Liver (tissue), 9 donors: Measurements from ENCODE around the gene TCF25. TPM values are rescaled to one million over a fixed set of nuclear protein-coding genes. Genes with fewer than 3 reads are reported as not detected.
"Not testable (repeated sequence)": the region's sequence is repeated elsewhere in the genome, so short reads cannot be mapped to it uniquely, and the experiment has no call there.

Experiments
- DNase-seq: peaks from one replicate; pipeline ENCODE4 v3.0.0-alpha.2; 2017; ENCODE audit warnings: low spot score
- H3K27ac ChIP-seq, 2 donors: one replicate each; pipeline ENCODE4 v1.7.0; 2013; ENCODE audit warnings: inconsistent platforms in 2 of 2, low read length in 2 of 2, control low read depth in 1 of 2, low read depth in 1 of 2, mild to moderate bottlenecking in 1 of 2
- H3K27me3 ChIP-seq, 4 donors: one replicate each; pipeline versions ENCODE4 v1.6.1 to v1.7.0; 2013; ENCODE audit warnings: low read length in 3 of 4, inconsistent platforms in 1 of 4, mild to moderate bottlenecking in 1 of 4, moderate library complexity in 1 of 4; ENCODE audit not compliant: control insufficient read depth in 4 of 4, insufficient read depth in 4 of 4
- H3K36me3 ChIP-seq, 4 donors: one replicate each; pipeline versions ENCODE4 v1.6.1 to v1.7.0; 2013; ENCODE audit warnings: low read length in 3 of 4, mild to moderate bottlenecking in 3 of 4, low read depth in 1 of 4, moderate library complexity in 1 of 4; ENCODE audit not compliant: control insufficient read depth in 4 of 4, insufficient read depth in 3 of 4
- H3K4me1 ChIP-seq, 4 donors: one replicate each; pipeline versions ENCODE4 v1.6.1 to v1.7.0; 2013; ENCODE audit warnings: low read length in 3 of 4, mild to moderate bottlenecking in 3 of 4, moderate library complexity in 1 of 4; ENCODE audit not compliant: control insufficient read depth in 4 of 4, insufficient read depth in 4 of 4
- H3K4me3 ChIP-seq, 3 donors: one replicate each; pipeline versions ENCODE4 v1.6.1 to v1.7.0; 2013; ENCODE audit warnings: low read length in 3 of 3, control low read depth in 1 of 3, low read depth in 1 of 3, mild to moderate bottlenecking in 1 of 3
- H3K9ac ChIP-seq, 2 donors: one replicate each; pipeline ENCODE4 v1.7.0; 2013; ENCODE audit warnings: low read length in 2 of 2, mild to moderate bottlenecking in 2 of 2, moderate library complexity in 2 of 2, control low read depth in 1 of 2, low read depth in 1 of 2
- H3K9me3 ChIP-seq, 4 donors: one replicate each; pipeline versions ENCODE4 v1.6.1 to v1.7.0; 2013; ENCODE audit warnings: low read length in 3 of 4; ENCODE audit not compliant: control insufficient read depth in 4 of 4
- ATF3 ChIP-seq: IDR thresholded peaks from 2 replicates; pipeline ENCODE4 v1.6.1; 2016; ENCODE audit warnings: antibody characterized with exemption
- FOXA2 ChIP-seq: IDR thresholded peaks from 2 replicates; pipeline ENCODE4 v1.6.1; 2016; ENCODE audit warnings: antibody characterized with exemption
- GABPA ChIP-seq, 2 donors: IDR thresholded peaks in 1 of 2; conservative IDR thresholded peaks in 1 of 2; 2 replicates each; pipeline ENCODE4 v1.6.1; 2016; ENCODE audit warnings: antibody characterized with exemption in 2 of 2, mild to moderate bottlenecking in 1 of 2, moderate library complexity in 1 of 2
- JUND ChIP-seq, 2 donors: IDR thresholded peaks; 2 replicates each; pipeline ENCODE4 v1.6.1; 2016; ENCODE audit warnings: antibody characterized with exemption in 2 of 2
- MAX ChIP-seq: IDR thresholded peaks from 2 replicates; pipeline ENCODE4 v1.6.1; 2016; ENCODE audit warnings: antibody characterized with exemption
- NR2F2 ChIP-seq: IDR thresholded peaks from 2 replicates; pipeline ENCODE4 v1.6.1; 2016; ENCODE audit warnings: antibody characterized with exemption
- REST ChIP-seq: IDR thresholded peaks from 2 replicates; pipeline ENCODE4 v1.6.1; 2016; ENCODE audit warnings: antibody characterized with exemption, mild to moderate bottlenecking
- TAF1 ChIP-seq: conservative IDR thresholded peaks from 2 replicates; pipeline ENCODE4 v1.6.1; 2016; ENCODE audit warnings: antibody characterized with exemption, mild to moderate bottlenecking
- WGBS: extraction: QIAGEN DNeasy Blood & Tissue Kit; methylation state at CpG from one replicate; pipeline ENCODE4 v1.1.7; 2013; 5-methylcytosine and 5-hydroxymethylcytosine counted together
- polyA plus RNA-seq, 2 donors: library from polyadenylated mRNA; stranded (reverse) in 1 of 2; unstranded in 1 of 2; fragments of 200-250 nt in 1 of 2; fragments of >200 nt in 1 of 2; fragmentation: Nextera tagmentation in 1 of 2; extraction: Ambion mirVana in 1 of 2; gene quantifications; one replicate each; pipeline versions ENCODE4 v1.2.1 to v1.2.3, GENCODE V29; 2013 to 2015
- total RNA-seq, 2 donors: library from RNA; depleted of rRNA; stranded (reverse); fragments of >200 nt; gene quantifications; one replicate each; pipeline ENCODE4 v1.2.3, GENCODE V29; 2014
- donor health status: healthy.
- donor health status: healthy.
- donor health status: healthy.
- donor health status: healthy.
- donor health status: healthy.

TCF25 gene
- total RNA-seq = 10 to 100 TPM; 59.6 to 98.8 TPM
- polyA plus RNA-seq = 10 to 100 TPM; 60.8 to 92.7 TPM

- DNase-seq = peak; percentile 89
- H3K27me3 ChIP-seq = no peaks in the 10 kb centered on the region
- H3K36me3 ChIP-seq = peaks cover 0 to 8% (median 2%) of the 10 kb centered on the region in 4 donors
- H3K4me1 ChIP-seq = peaks cover 2 to 20% (median 13%) of the 10 kb centered on the region in 4 donors
- peak within 1 kb of the TSS; percentile 99 to 100 for H3K27ac ChIP-seq
- H3K4me3 ChIP-seq = peak within 1 kb of the TSS; percentile 64 to 83 (median 77)
- WGBS = under 1% methylated on average over 104 of the region's 104 CpGs
- TF ChIP-seq GABPA (IDR thresholded peaks at IDR 0.05 in 1 of 2, conservative IDR thresholded peaks at IDR 0.05 in 1 of 2) = no peak
- TF ChIP-seq NR2F2 = no peak
- peak; percentile 28 for TF ChIP-seq REST
- peak within 1 kb of the TSS; percentile 80 to 99 for H3K9ac ChIP-seq
- no peaks in the 10 kb centered on the region for H3K9me3 ChIP-seq
Measured at GRCh38 chr16:89873109-89873971, at the start of gene TCF25. Gene TCF25, plus strand, starts transcription at chr16:89873592. Its CDS starts 76 bp downstream, at chr16:89873668.

DNA sequence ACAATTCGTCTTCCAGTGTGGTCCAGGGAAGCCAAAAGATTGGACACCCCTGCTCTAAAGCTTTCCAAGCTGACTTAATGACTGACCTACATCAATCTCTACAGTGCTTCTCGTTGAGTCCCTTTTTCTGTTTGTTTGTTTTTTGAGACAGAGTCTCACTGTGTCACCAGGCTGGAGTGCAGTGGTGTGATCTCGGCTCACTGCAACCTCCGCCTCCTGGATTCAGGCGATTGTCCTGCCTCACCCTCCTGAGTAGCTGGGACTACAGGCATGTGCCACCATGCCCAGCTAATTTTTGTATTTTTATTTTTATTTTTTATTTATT lies 49.6 kb upstream of the TCF25 start:
- H3K4me1 ChIP-seq = peaks cover 5 to 17% (median 10%) of the 10 kb centered on the region in 4 donors
- not testable (repeated sequence) for H3K9ac ChIP-seq, H3K4me3 ChIP-seq, H3K27ac ChIP-seq, DNase-seq, H3K36me3 ChIP-seq, H3K27me3 ChIP-seq, H3K9me3 ChIP-seq
- WGBS = 72% methylated on average over 5 of the region's 5 CpGs

DNA sequence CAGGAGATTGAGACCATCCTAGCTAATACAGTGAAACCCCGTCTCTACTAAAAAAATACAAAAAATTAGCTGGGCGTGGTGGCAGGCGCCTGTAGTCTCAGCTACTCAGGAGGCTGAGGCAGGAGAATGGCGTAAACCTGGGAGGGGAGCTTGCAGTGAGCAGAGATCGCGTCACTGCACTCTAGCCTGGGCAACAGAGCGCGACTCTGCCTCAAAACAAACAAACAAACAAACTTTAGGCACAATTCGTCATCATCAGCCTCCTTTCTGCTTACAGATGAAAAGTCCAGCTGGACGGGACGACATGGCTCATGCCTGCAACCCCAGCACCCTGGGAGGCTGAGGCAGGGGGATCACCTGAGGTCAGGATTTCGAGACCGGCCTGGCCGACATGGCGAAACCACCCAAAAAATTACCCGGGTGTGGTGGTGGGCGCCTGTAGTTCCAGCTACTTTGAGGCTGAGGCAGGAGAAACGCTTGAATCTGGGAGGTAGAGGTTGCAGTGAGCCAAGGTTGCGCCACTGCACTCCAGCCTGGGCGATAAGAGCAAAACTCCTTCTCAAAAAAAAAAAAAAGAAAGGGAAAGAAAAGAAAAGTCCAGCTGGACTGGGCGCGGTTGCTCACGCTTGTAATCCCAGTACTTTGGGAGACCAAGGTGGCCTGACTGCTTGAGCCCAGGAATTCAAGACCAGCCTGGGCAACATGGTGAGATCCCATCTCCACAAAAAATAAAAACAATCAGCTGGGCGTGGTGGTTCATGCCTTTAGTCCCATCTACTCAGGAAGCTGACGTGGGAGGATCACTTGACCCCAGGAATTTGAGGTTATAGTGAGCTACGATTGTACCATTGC lies 46.6 kb upstream of the TCF25 start:
- no peak for DNase-seq
- no peaks in the 10 kb centered on the region for H3K36me3 ChIP-seq
- H3K4me3 ChIP-seq = no peak overlapping the region
- peak overlapping the region in 1 of 2 donors; percentile 53 for H3K9ac ChIP-seq
- H3K4me1 ChIP-seq = peaks cover 8 to 29% (median 21%) of the 10 kb centered on the region in 4 donors
- no peak overlapping the region for H3K27ac ChIP-seq
- H3K9me3 ChIP-seq = no peaks in the 10 kb centered on the region
- TF ChIP-seq TAF1 (no peak), ATF3 (no peak), REST (no peak), FOXA2 (no peak), JUND (IDR thresholded peaks at IDR 0.05) (no peak), MAX (no peak), GABPA (IDR thresholded peaks at IDR 0.05 in 1 of 2, conservative IDR thresholded peaks at IDR 0.05 in 1 of 2) (no peak)
- 86% methylated on average over 26 of the region's 26 CpGs for WGBS
- H3K27me3 ChIP-seq = no peaks in the 10 kb centered on the region
